ENCODE measurements around the gene GALNS. TPM values are rescaled to one million over a fixed set of nuclear protein-coding genes. Genes with fewer than 3 reads are reported as not detected.

GALNS gene
- total and polyA plus RNA-seq, 12 donors = 12.6 to 63.1 (median 36.2) TPM

GRCh38 chr16:88842806-88843205, 13.9 kb downstream of the GALNS start:
- peaks cover 0 to 23% of the 10 kb centered on the region in 2 donors for H3K36me3 ChIP-seq (replicated peaks in 1 of 2)
- no peak for DNase-seq
- 92 to 96% (median 93%) methylated on average over 16 to 25 of the region's 25 CpGs for WGBS, 4 donors
- no peaks in the 10 kb centered on the region for H3K27me3 ChIP-seq
- H3K4me1 ChIP-seq (replicated peaks in 1 of 2) = no peaks in the 10 kb centered on the region
- TF ChIP-seq POLR2A (IDR thresholded peaks at IDR 0.05) = no peak
- TF ChIP-seq, protein P1, sequence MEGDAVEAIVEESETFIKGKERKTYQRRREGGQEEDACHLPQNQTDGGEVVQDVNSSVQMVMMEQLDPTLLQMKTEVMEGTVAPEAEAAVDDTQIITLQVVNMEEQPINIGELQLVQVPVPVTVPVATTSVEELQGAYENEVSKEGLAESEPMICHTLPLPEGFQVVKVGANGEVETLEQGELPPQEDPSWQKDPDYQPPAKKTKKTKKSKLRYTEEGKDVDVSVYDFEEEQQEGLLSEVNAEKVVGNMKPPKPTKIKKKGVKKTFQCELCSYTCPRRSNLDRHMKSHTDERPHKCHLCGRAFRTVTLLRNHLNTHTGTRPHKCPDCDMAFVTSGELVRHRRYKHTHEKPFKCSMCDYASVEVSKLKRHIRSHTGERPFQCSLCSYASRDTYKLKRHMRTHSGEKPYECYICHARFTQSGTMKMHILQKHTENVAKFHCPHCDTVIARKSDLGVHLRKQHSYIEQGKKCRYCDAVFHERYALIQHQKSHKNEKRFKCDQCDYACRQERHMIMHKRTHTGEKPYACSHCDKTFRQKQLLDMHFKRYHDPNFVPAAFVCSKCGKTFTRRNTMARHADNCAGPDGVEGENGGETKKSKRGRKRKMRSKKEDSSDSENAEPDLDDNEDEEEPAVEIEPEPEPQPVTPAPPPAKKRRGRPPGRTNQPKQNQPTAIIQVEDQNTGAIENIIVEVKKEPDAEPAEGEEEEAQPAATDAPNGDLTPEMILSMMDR (IDR thresholded peaks at IDR 0.05) = no peak
- H3K27ac ChIP-seq = no peak overlapping the region
- H3K9me3 ChIP-seq (replicated peaks in 1 of 3) = no peaks in the 10 kb centered on the region
- H3K4me3 ChIP-seq = no peak overlapping the region
- intact Hi-C loops (cut with DNase I) = no loop called here

GRCh38 chr16:88842308-88842756, 14.4 kb downstream of the GALNS start:
- Histone ChIP-seq H3K27ac (no peak overlapping the region), H3K4me1 (replicated peaks in 1 of 2) (no peaks in the 10 kb centered on the region), H3K9me3 (replicated peaks in 1 of 3) (no peaks in the 10 kb centered on the region), H3K36me3 (replicated peaks in 1 of 2) (peaks cover 0 to 23% of the 10 kb centered on the region in 2 donors), H3K4me3 (no peak overlapping the region), H3K27me3 (no peaks in the 10 kb centered on the region)
- no peak for TF ChIP-seq POLR2A (IDR thresholded peaks at IDR 0.05)
- DNase-seq = no peak
- 89 to 95% (median 91%) methylated on average over 9 to 15 of the region's 15 CpGs for WGBS, 4 donors
- intact Hi-C loops (cut with DNase I) = no loop called here

- Histone ChIP-seq H3K9me3 (replicated peaks in 1 of 3) (no peaks in the 10 kb centered on the region), H3K27ac (no peak overlapping the region), H3K4me1 (replicated peaks in 1 of 2) (no peaks in the 10 kb centered on the region), H3K27me3 (no peaks in the 10 kb centered on the region), H3K4me3 (no peak overlapping the region), H3K36me3 (replicated peaks in 1 of 2) (peaks cover 0 to 23% of the 10 kb centered on the region in 2 donors)
- TF ChIP-seq POLR2A (IDR thresholded peaks at IDR 0.05) = no peak
- TF ChIP-seq, protein P1 (IDR thresholded peaks at IDR 0.05) = no peak
- DNase-seq = no peak
- WGBS, 4 donors = 92 to 97% (median 94%) methylated on average over 20 to 40 of the region's 40 CpGs
- intact Hi-C loops (cut with DNase I) = no loop called here
Observed at GRCh38 chr16:88841521-88842307, 15.0 kb downstream of the GALNS start.

DNA sequence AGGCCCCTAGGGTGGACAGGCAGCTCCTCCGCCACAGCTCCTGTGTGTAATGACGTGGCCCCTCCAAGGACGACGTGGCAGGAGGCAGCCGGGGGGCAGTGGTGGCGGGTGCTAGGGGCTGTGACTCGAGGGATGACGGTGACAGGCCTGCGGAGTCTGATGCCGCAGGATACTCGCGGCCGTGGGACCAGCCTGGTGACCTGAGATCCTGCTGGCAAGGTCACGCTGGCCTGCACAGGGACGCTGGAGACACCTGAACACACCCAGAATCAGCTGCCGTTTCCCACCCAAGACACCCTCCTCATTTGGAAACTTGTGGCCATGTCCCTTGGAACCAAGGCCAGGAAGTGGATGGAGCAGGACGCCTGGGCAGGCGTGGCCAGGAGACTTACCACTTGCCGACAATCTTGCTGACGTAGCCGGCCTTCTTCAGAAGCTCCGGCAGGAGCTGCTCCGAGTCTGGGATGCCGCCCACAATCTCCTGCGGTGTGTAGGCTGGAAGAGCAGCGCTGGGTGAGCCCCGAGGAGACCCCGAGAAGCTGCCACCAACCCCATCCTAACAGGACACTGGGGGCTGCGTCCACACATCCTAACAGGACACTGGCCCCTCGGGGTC, 16.0 kb downstream of the GALNS start:
- intact Hi-C loops (cut with DNase I) = no loop called here
- no peak for TF ChIP-seq POLR2A (IDR thresholded peaks at IDR 0.05)
- TF ChIP-seq, protein P1 (IDR thresholded peaks at IDR 0.05) = no peak
- no peak overlapping the region for H3K27ac ChIP-seq
- no peaks in the 10 kb centered on the region for H3K9me3 ChIP-seq (replicated peaks in 1 of 3)
- H3K4me3 ChIP-seq = no peak overlapping the region
- WGBS, 4 donors = 93 to 98% (median 94%) methylated on average over 16 to 30 of the region's 30 CpGs
- H3K4me1 ChIP-seq (replicated peaks in 1 of 2) = no peaks in the 10 kb centered on the region
- peaks cover 0 to 23% of the 10 kb centered on the region in 2 donors for H3K36me3 ChIP-seq (replicated peaks in 1 of 2)
- H3K27me3 ChIP-seq = no peaks in the 10 kb centered on the region
- no peak for DNase-seq

All from adrenal gland (tissue), 12 donors.